Measurements from ENCODE around the gene KAZN.

DNA sequence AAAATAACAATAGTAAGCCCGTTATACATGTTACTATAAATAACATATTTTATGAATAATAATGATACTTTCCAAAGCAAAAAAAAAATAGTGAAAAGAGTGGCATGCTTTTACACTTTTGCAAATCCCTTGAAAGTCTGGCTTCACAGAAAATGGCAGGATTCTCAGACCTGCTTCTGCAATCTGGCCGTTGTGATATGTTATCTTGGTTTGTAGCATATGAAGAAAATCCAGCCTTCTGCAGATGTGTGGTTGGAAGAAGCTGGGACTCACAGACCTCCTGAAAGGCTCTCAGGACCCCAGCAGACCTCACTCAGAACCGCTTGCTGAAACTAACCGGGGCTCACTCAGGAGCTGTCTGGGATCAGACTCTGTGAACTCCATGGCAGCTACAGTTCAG, 299.1 kb downstream of the KAZN start:
- TF ChIP-seq, protein P1, sequence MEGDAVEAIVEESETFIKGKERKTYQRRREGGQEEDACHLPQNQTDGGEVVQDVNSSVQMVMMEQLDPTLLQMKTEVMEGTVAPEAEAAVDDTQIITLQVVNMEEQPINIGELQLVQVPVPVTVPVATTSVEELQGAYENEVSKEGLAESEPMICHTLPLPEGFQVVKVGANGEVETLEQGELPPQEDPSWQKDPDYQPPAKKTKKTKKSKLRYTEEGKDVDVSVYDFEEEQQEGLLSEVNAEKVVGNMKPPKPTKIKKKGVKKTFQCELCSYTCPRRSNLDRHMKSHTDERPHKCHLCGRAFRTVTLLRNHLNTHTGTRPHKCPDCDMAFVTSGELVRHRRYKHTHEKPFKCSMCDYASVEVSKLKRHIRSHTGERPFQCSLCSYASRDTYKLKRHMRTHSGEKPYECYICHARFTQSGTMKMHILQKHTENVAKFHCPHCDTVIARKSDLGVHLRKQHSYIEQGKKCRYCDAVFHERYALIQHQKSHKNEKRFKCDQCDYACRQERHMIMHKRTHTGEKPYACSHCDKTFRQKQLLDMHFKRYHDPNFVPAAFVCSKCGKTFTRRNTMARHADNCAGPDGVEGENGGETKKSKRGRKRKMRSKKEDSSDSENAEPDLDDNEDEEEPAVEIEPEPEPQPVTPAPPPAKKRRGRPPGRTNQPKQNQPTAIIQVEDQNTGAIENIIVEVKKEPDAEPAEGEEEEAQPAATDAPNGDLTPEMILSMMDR (IDR thresholded peaks at IDR 0.05), result no peak
- TF ChIP-seq POLR2A (IDR thresholded peaks at IDR 0.05) (no peak), EP300 (IDR thresholded peaks at IDR 0.05) (no peak)
